Astrocyte (in vitro differentiated cells and primary cell): ENCODE results near the gene CELF4. TPM values are rescaled to one million over a fixed set of nuclear protein-coding genes. Genes with fewer than 3 reads are reported as not detected.

Source experiments
- DNase-seq: peaks from one replicate; pipeline ENCODE4 v3.0.0-alpha.2; 2010; ENCODE audit warnings: low read depth
- FAIRE-seq: peaks from 2 replicates; lab custom pipeline; 2011; peaks lifted over from hg19 to GRCh38; lab: Jason Lieb, UNC
- H2AFZ ChIP-seq: 2 replicates; pipeline ENCODE4 v1.6.0; 2012; ENCODE audit warnings: low read depth, low read length, inconsistent platforms
- H3K27ac ChIP-seq: 2 replicates; pipeline ENCODE4 v1.5.1; 2011; ENCODE audit warnings: low read depth, low read length, inconsistent platforms
- H3K27me3 ChIP-seq: 2 replicates; pipeline ENCODE4 v1.6.0; 2011; ENCODE audit warnings: low read length, inconsistent platforms; ENCODE audit not compliant: insufficient read depth
- H3K36me3 ChIP-seq: 2 replicates; pipeline ENCODE4 v1.5.1; 2011; ENCODE audit warnings: low read length, inconsistent platforms; ENCODE audit not compliant: insufficient read depth
- H3K4me1 ChIP-seq: 2 replicates; pipeline ENCODE4 v1.5.1; 2011; ENCODE audit warnings: low read length, inconsistent platforms; ENCODE audit not compliant: insufficient read depth
- H3K4me2 ChIP-seq: 2 replicates; pipeline ENCODE4 v1.6.0; 2012; ENCODE audit warnings: low read length, inconsistent platforms
- H3K4me3 ChIP-seq: 2 replicates; pipeline ENCODE4 v1.5.1; 2011; ENCODE audit warnings: low read depth, mild to moderate bottlenecking, low read length, inconsistent platforms; ENCODE audit not compliant: insufficient read depth
- H3K79me2 ChIP-seq: 2 replicates; pipeline ENCODE4 v1.6.0; 2012; ENCODE audit warnings: mild to moderate bottlenecking, low read length, inconsistent platforms; ENCODE audit not compliant: insufficient read depth
- H3K9ac ChIP-seq: 2 replicates; pipeline ENCODE4 v1.6.0; 2012; ENCODE audit warnings: mild to moderate bottlenecking, low read length, inconsistent platforms
- H3K9me3 ChIP-seq: 2 replicates; pipeline ENCODE4 v1.5.1; 2012; ENCODE audit warnings: low read depth, mild to moderate bottlenecking, low read length, inconsistent platforms; ENCODE audit not compliant: insufficient read depth
- H4K20me1 ChIP-seq: 2 replicates; pipeline ENCODE4 v1.6.0; 2012; ENCODE audit warnings: low read length, inconsistent platforms; ENCODE audit not compliant: insufficient read depth
- H3K27ac Mint-ChIP-seq: one replicate; pipeline ENCODE4 v1.8.0; 2021; ENCODE audit warnings: mild to moderate bottlenecking, mixed read lengths; ENCODE audit not compliant: unreplicated experiment
- H3K27me3 Mint-ChIP-seq: one replicate; pipeline ENCODE4 v1.8.0; 2021; ENCODE audit warnings: low read depth, mixed read lengths; ENCODE audit not compliant: unreplicated experiment
- H3K36me3 Mint-ChIP-seq: one replicate; pipeline ENCODE4 v1.8.0; 2021; ENCODE audit warnings: low read depth, mixed read lengths; ENCODE audit not compliant: unreplicated experiment
- H3K4me1 Mint-ChIP-seq: one replicate; pipeline ENCODE4 v1.8.0; 2021; ENCODE audit warnings: low read depth, mixed read lengths; ENCODE audit not compliant: unreplicated experiment
- H3K4me3 Mint-ChIP-seq: one replicate; pipeline ENCODE4 v1.8.0; 2021; ENCODE audit warnings: mild to moderate bottlenecking, moderate library complexity, mixed read lengths; ENCODE audit not compliant: unreplicated experiment
- H3K9me3 Mint-ChIP-seq: one replicate; pipeline ENCODE4 v1.8.0; 2021; ENCODE audit warnings: mild to moderate bottlenecking, mixed read lengths; ENCODE audit not compliant: unreplicated experiment
- EZH2 ChIP-seq: IDR thresholded peaks from 2 replicates; pipeline ENCODE4 v1.6.1; 2012; ENCODE audit warnings: mild to moderate bottlenecking, low read length, inconsistent platforms; ENCODE audit not compliant: insufficient read depth
- total RNA-seq: library from RNA; stranded (reverse); gene quantifications from 2 replicates; pipeline ENCODE4 v1.2.1, GENCODE V29; 2021
- TF ChIP-seq, protein P1 (sequence below): IDR thresholded peaks from 2 replicates; pipeline ENCODE4 v1.5.1; 2011; ENCODE audit warnings: low read depth, mild to moderate bottlenecking, inconsistent platforms, low read length, moderate library complexity; ENCODE audit not compliant: insufficient read depth

The CELF4 gene
- total RNA-seq, 1 donor from 2014 or later, result 0.16 TPM

DNA sequence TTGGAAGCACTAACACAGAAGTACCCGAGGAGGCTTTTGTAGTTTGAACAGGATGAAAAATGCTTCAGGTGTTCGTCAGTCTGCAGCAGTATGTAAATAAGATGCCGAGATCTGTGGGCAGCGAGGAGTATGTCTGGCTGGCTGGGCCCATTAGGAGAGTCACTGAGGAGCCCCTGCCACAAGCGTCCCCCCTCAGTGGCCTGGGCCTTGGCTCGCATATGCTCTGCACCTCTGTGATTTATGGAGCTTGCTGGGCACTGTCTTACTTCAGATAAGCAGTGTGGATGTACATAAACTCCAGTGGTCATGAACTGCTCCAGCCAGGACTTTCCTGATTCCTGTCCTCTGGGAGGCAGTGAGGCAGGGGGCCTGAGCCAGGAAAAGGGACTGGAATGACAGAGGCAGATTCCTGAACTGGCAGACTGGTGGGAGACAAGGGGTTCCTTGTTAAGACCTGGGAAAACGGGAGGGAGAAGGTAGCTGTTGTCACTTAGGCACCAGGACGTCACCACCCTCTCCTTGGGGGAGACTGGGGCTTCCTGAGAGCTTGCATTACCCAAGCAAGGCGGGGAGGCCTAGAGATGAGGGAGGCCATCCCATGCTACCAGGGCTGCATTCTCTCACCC lies 46.0 kb downstream of the CELF4 start:
- Histone ChIP-seq H3K9me3 (no peaks in the 10 kb centered on the region), H4K20me1 (no peaks in the 10 kb centered on the region), H3K27ac (no peak overlapping the region), H3K4me3 (no peak overlapping the region), H3K4me2 (no peak overlapping the region), H3K9ac (no peak overlapping the region), H3K36me3 (no peaks in the 10 kb centered on the region), H3K79me2 (no peaks in the 10 kb centered on the region), H2AFZ (no peak overlapping the region), H3K4me1 (no peaks in the 10 kb centered on the region), H3K27me3 (peaks cover 5% of the 10 kb centered on the region)
- FAIRE-seq (no peak), DNase-seq (no peak)
- Mint-ChIP-seq H3K27me3 (peaks cover 73% of the 10 kb centered on the region), H3K36me3 (no peaks in the 10 kb centered on the region), H3K9me3 (peaks cover 7% of the 10 kb centered on the region), H3K4me1 (no peaks in the 10 kb centered on the region), H3K4me3 (no peak overlapping the region), H3K27ac (no peak overlapping the region)
- TF ChIP-seq EZH2, result no peak
- TF ChIP-seq, protein P1, sequence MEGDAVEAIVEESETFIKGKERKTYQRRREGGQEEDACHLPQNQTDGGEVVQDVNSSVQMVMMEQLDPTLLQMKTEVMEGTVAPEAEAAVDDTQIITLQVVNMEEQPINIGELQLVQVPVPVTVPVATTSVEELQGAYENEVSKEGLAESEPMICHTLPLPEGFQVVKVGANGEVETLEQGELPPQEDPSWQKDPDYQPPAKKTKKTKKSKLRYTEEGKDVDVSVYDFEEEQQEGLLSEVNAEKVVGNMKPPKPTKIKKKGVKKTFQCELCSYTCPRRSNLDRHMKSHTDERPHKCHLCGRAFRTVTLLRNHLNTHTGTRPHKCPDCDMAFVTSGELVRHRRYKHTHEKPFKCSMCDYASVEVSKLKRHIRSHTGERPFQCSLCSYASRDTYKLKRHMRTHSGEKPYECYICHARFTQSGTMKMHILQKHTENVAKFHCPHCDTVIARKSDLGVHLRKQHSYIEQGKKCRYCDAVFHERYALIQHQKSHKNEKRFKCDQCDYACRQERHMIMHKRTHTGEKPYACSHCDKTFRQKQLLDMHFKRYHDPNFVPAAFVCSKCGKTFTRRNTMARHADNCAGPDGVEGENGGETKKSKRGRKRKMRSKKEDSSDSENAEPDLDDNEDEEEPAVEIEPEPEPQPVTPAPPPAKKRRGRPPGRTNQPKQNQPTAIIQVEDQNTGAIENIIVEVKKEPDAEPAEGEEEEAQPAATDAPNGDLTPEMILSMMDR, result no peak

DNA sequence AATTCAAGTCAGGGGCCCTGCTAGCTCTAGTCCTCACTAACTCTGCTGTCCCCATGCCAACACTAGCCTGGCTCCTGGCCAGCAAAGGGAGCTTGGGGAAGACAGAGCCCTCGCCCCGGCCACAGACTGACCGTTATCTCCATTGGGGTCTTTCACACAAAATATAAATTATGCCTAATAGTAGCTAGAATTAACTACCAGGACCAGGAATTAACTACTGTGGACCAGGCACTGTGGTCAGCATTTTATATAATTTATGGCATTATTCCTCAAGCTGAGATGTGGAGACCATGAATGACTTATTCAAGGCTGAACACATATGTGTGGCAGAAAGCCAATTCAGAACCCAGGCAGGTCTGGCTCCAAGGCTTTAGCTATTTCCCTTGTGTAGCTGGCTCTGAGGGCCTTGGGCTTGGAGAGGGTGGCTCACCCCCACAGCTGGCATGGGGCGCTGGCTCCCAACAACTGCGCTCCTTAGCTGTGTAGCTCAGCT lies 49.2 kb downstream of the CELF4 start:
- H3K9me3 ChIP-seq, result no peaks in the 10 kb centered on the region
- H3K9me3 Mint-ChIP-seq, result peaks cover 8% of the 10 kb centered on the region
- H4K20me1 ChIP-seq, result no peaks in the 10 kb centered on the region
- no peak overlapping the region for H3K4me2 ChIP-seq
- DNase-seq (no peak), FAIRE-seq (no peak)
- no peaks in the 10 kb centered on the region for H3K36me3 ChIP-seq
- no peak overlapping the region for H3K27ac Mint-ChIP-seq
- no peak overlapping the region for H3K9ac ChIP-seq
- TF ChIP-seq, protein P1, result no peak
- H3K4me1 Mint-ChIP-seq, result no peaks in the 10 kb centered on the region
- H2AFZ ChIP-seq, result no peak overlapping the region
- no peak overlapping the region for H3K4me3 ChIP-seq
- no peak overlapping the region for H3K4me3 Mint-ChIP-seq
- H3K27me3 ChIP-seq, result peaks cover 3% of the 10 kb centered on the region
- no peaks in the 10 kb centered on the region for H3K4me1 ChIP-seq
- H3K27me3 Mint-ChIP-seq, result peaks cover 70% of the 10 kb centered on the region
- no peak overlapping the region for H3K27ac ChIP-seq
- no peaks in the 10 kb centered on the region for H3K36me3 Mint-ChIP-seq
- no peaks in the 10 kb centered on the region for H3K79me2 ChIP-seq

DNA sequence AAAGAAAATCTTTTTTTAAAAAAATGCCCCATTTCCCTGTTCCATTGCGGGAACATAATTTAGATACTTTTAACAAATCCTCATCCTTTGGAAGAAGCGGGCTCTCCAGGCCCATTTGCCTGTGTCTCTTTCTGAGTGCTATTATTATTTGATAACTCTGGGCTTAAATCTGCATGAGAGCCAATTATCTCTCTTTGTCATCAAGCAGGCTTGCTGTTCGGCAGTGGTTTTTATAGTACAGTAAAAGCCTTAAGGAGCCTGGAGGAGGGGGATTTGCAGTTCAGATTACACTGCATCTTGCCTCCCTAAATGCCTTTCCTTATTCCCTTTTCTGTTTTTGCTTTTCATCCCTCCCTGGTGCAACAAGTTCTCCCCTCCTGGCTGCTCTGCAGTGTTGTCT lies 50.6 kb downstream of the CELF4 start:
- Histone ChIP-seq H3K9ac (no peak overlapping the region), H3K27me3 (peaks cover 3% of the 10 kb centered on the region), H3K4me3 (no peak overlapping the region), H3K27ac (no peak overlapping the region), H2AFZ (no peak overlapping the region), H3K9me3 (peaks cover 3% of the 10 kb centered on the region), H4K20me1 (no peaks in the 10 kb centered on the region), H3K36me3 (no peaks in the 10 kb centered on the region), H3K79me2 (no peaks in the 10 kb centered on the region), H3K4me2 (no peak overlapping the region), H3K4me1 (no peaks in the 10 kb centered on the region)
- H3K9me3 Mint-ChIP-seq, result peaks cover 15% of the 10 kb centered on the region
- DNase-seq, result no peak
- H3K27ac Mint-ChIP-seq, result no peak overlapping the region
- TF ChIP-seq EZH2, result no peak
- TF ChIP-seq, protein P1, result no peak
- no peak overlapping the region for H3K4me3 Mint-ChIP-seq
- peaks cover 78% of the 10 kb centered on the region for H3K27me3 Mint-ChIP-seq
- H3K36me3 Mint-ChIP-seq, result no peaks in the 10 kb centered on the region
- no peaks in the 10 kb centered on the region for H3K4me1 Mint-ChIP-seq
- FAIRE-seq, result no peak
